CD4-positive, alpha-beta T cell treated with Interleukin-1 beta for 1 hour (primary cell): ENCODE measurements around the gene TMEM150B.

Source experiments
- DNase-seq, 2 donors: peaks; one replicate each; pipeline ENCODE4 v3.0.0-alpha.2; 2020 to 2022

Gene TMEM150B

DNA sequence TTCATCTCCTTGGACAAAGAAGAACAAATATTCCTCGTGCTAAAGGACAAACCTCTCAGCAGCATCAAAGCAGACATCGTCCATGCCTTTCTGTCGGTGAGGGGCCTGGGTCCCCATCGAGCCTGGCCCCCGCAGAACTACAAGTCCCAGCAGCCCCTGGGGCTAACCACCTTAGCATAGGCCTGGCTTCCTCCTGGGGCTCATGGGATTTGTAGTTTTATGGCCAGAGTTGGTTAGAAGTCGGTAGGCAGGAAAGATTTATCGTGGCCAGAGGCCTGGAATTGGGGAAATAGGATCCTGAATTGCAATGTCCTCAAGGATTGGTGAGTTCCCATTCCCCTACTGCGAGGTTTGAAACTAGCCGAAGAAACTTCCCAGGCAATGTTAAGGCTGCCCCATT lies 19.6 kb downstream of the TMEM150B start:
- peak; percentile 48 to 64 for DNase-seq

DNA sequence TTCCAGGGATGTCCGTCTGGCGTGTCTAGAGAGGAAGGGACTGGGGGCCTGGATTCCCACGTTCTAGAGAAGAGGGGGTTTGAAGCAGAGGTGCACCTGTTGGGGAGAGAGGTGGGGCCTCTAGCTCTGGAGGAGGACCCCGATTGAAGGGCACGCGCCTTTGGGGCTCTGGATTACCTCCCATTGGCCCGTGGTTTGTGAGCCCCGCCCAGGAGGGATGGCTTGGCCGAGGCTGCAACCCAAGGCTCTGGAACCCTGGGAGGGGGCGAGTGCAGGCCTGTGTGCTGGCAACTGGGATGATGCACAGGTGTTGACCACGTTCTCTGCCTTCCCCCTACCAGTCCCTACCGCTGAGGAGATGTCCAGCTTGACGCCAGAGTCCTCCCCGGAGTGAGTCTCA lies 20.2 kb downstream of the TMEM150B start:
- DNase-seq = no peak

DNA sequence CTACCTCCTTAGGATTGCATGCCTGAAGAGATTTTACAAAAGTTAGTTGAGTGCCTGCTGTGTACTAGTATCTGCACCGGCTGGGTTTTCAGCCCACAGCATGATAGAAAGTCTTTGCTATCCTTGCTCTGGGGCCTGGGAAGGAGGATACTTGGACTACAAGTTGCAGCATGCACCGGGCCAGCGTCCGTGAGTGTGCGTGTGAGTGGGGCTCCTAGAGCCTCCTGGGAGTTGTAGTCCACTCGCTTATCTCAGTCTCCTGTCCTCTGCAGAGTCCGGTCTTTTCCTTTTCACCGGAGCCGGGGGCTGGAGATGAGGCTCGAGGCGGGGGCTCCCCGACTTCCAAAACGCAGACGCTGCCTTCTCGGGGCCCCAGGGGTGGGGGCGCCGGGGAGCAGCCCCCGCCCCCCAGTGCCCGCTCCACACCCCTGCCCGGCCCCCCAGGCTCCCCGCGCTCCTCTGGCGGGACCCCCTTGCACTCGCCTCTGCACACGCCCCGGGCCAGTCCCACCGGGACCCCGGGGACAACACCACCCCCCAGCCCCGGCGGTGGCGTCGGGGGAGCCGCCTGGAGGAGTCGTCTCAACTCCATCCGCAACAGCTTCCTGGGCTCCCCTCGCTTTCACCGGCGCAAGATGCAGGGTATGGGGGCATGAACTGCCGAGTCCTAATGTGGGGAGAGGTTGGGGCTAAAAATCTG lies 20.7 kb downstream of the TMEM150B start:
- peak; percentile 23 to 27 for DNase-seq

- no peak for DNase-seq
These were observed 21.7 kb downstream of the TMEM150B start for GRCh38 chr19:55303477-55303876.

- DNase-seq = no peak
These were observed 22.8 kb downstream of the TMEM150B start for GRCh38 chr19:55302318-55302703.

DNA sequence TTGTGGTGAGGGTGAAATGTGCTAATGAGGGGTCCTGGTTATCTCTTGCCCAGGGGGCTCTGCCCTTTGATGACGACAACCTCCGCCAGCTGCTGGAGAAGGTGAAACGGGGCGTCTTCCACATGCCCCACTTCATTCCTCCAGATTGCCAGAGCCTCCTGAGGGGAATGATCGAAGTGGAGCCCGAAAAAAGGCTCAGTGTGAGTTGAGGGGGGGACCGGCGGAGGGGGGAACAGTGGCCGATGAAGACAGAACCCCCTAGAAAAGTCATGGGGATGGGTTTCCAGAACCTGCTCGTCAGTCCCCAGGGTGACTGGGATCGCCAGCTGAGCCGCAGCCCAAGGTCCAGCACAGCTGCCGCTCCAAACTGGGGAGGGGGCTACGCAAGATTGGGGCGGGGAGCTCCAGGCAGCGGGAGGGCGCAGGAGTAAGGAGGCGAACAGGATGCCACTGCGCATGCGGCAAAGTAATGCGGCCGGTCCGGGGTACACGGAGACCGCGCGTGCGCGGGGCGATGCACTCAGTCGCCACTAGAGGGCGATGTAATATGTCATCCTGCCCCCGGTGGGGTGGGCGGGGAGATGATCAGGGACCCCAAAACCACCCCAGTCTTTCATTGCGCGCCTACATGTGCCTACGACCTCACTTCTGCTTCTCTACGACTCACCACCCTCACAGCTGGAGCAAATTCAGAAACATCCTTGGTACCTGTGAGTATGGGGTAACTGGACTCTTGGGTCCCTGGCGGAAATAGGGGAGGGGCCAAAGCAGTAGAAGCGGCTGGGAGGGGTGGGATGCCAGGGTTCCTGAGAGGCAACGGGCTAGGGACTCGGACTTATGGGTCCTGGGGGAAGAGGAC lies 23.5 kb downstream of the TMEM150B start:
- DNase-seq = peak; percentile 92

GRCh38 chr19:55300886-55301458 lies 24.2 kb downstream of the TMEM150B start:
- DNase-seq = no peak

DNA sequence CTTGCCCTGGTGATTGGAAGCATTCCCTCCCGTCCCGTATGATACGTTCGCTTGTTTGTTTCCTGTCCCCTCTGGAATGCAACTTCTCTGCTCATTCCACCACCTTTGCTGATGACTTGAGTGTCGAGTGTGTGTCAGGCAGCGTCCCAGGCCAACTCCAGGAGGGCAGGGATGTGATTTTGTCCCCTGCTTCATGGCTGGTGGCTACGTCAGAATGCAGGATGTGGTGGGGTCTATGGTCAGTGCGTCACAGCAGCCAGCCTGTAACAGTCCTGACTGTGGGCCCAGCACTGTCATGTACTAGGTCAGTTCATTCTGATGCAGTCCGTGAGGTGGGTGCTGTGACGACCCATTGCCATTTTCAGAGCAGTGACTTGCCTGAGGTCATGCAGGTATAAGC lies 25.1 kb downstream of the TMEM150B start:
- no peak for DNase-seq

- DNase-seq = no peak
These were observed 27.9 kb downstream of the TMEM150B start for GRCh38 chr19:55297267-55297666.

- no peak for DNase-seq
These were observed 35.9 kb downstream of the TMEM150B start for GRCh38 chr19:55289117-55289796.

GRCh38 chr19:55287361-55288079 lies 37.6 kb downstream of the TMEM150B start:
- DNase-seq = no peak

- no peak for DNase-seq
These were observed 39.8 kb downstream of the TMEM150B start for GRCh38 chr19:55285229-55285890.

- no peak for DNase-seq
These were observed 40.6 kb downstream of the TMEM150B start for GRCh38 chr19:55284405-55285058.

DNA sequence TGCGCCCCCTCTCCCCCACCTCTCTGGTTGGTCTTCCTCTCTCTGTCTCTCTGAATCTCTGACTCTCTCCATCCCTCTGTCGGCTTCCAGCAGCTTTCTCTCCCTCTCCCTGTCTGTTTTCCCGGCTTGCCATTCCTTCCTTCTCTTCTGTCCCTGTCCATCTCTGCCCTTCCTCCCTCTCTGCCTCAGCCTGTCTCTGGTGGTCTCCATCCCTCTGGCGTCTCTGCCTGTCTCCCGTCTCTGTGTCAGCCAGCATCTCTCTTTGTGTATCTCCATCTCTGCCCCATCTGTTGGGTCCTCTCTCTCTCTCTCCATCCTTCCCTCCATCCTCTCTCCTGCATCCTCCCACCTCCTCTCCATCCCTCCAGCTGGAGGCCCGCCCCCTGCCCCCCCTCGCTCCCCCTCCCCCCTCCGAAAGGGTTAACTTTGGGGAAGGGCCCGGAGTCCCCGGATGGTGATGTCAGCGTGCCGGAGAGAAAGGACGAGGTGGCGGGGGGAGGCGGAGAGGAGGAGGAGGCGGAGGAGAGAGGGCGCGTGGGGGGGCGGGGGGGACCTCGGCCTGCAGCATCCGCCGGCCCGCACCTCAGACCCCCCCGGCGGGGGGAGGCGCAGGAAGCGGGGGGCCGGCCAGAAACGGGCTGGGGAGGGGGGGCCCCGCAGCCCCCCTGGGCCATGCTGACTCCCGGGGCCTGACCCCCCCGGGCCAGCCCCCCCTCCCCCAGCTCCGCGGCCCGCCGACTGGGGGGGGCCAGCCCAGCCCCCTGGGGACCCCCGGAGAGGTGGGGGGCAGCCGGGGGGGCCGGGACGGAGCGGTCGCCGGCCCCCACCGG lies 41.4 kb downstream of the TMEM150B start, which contains the start of gene BRSK1:
Gene BRSK1, plus strand, starts transcription at position 450 of the 830 bp plus-strand sequence. CDS start 446 bp downstream, outside the sequence.
- peak; percentile 66 to 71 for DNase-seq

- DNase-seq = peak; percentile 98
These were observed 45.1 kb downstream of the TMEM150B start, which contains the start of gene HSPBP1 for GRCh38 chr19:55279770-55280643. HSPBP1 (minus strand) TSS chr19:55280110; CDS start chr19:55279608, 502 bp downstream.

DNA sequence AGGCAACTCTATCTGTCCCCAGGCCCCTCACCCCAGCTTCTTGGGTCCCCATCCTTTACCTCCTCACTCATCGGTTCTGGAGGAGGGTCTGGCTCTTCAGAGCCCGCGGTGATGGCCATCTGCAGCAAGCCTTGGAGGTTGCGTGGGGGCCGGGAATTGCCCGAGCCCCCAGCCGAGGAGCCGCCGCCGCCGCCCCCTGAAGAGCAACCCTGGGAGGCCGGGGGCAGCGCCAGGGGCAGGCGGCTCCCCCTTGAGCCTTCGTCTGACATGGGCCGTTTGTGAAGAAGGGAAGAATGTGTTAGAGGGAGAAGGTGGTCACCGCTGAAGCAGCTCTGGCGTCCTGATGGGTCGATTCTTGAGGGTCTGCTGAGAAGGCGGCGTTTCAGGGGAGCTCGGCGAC lies 45.8 kb downstream of the TMEM150B start:
- no peak for DNase-seq

DNA sequence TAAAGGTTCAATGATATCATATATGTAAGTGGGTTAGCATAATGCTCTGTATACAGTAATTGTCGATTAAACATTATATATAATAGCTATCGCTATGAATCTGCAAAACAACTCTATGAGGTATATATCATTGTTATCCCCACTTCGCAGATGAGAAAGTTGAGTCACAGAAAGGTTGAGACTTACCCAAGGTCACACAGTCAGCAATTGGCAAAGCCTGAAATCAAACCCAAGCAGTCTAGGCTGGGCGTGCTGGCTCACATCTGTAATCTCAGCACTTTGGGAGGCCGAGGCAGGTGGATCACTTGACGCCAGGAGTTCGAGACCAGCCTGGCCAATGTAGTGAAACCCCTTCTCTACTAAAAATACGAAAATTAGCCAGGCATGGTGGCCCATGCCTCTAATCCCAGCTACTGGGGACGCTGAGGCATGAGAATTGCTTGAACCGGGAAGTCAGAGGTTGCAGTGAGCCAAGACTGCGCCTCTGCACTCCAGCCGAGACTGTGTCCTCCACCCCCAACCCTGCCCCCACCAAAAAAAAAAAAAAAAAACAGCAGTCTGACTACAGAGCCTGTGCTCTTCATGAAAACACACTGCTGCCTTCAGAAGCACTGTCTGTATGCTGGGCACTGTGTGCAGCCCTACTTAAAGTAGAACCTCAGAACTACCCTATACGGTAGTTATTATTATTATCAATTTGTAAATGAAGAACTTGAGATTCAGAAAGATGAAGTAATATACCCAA lies 46.6 kb downstream of the TMEM150B start:
- DNase-seq = no peak

DNA sequence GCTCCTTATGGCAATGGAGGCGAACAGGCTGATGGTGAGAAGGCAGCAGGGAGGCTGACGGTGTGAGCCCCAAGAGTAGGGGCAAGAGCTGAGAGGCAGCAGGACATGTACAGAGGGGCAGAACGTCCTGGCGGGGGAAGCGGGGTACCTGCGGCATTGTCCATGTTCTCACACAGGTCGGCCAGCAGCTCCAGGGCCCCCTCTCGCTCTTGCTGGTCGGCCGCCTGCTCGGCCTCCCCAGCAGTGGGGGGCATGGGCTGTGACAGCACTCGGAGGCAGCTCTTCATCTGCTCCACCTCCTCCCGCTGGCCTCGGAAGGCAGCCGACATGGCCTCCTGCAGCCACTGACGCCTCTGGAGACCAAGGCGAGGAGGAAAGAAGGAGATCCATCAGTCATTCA lies 47.6 kb downstream of the TMEM150B start:
- no peak for DNase-seq
